ENCODE measurements around the gene SHOC1. TPM values are rescaled to one million over a fixed set of nuclear protein-coding genes. Genes with fewer than 3 reads are reported as not detected.

SHOC1 gene
- total and polyA plus RNA-seq, 2 of the 4 experiments (the other 2 are of a cell fraction), result 0.03 TPM; not detected in 1

DNA sequence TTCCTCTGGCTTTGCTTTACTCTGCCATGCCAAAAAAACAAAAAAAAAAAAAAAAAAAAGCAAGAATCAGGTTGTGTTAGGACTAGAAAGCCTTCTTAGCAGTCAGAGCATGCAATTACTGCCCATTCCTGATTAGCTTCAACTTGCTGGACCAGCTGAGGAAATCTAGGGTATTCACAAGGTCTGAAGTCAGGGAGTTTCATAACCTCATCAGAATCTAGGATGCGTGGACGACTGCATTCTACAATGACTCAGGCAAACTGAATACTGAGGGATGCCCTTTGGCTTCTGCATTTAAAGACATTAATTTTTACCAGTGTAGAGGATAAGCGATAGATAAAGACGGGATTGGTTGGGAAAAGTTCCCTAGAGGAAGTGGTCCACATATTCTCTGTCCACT, 39.2 kb upstream of the SHOC1 start:
- no CpG with 5 or more reads among the region's 4 CpGs for WGBS, 2 experiments (ENCODE audit: extremely low coverage in 2 of 2, insufficient read length in 1 of 2)
- BruUV-seq (replicated peaks), result no TSS peak
- TF ChIP-seq NFE2L2 (IDR thresholded peaks at IDR 0.05; ENCODE audit: low read depth, low read length) (peak; percentile 36; the same call in 1 of the 2 replicates), RFX5 (IDR thresholded peaks at IDR 0.05; ENCODE audit: low read depth, low read length) (no peak), CEBPB (IDR thresholded peaks at IDR 0.05; ENCODE audit: low read depth, low read length) (0 out of 2 replicates have a peak, but pooled peaks have one; percentile 17), POLR2A (IDR thresholded peaks at IDR 0.05; ENCODE audit: low read depth, low read length) (no peak), FOS (IDR thresholded peaks at IDR 0.05; ENCODE audit: low read depth, low read length) (0 out of 2 replicates have a peak, but pooled peaks have one; percentile 6), CHD1 (IDR thresholded peaks at IDR 0.05; ENCODE audit: low read depth, low read length) (no peak)
- TF ChIP-seq, protein P1, sequence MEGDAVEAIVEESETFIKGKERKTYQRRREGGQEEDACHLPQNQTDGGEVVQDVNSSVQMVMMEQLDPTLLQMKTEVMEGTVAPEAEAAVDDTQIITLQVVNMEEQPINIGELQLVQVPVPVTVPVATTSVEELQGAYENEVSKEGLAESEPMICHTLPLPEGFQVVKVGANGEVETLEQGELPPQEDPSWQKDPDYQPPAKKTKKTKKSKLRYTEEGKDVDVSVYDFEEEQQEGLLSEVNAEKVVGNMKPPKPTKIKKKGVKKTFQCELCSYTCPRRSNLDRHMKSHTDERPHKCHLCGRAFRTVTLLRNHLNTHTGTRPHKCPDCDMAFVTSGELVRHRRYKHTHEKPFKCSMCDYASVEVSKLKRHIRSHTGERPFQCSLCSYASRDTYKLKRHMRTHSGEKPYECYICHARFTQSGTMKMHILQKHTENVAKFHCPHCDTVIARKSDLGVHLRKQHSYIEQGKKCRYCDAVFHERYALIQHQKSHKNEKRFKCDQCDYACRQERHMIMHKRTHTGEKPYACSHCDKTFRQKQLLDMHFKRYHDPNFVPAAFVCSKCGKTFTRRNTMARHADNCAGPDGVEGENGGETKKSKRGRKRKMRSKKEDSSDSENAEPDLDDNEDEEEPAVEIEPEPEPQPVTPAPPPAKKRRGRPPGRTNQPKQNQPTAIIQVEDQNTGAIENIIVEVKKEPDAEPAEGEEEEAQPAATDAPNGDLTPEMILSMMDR (conservative IDR thresholded peaks at IDR 0.05; ENCODE audit: low read depth, low read length), result no peak
- Histone ChIP-seq H3K36me3 (ENCODE audit: control insufficient read depth, insufficient read depth, low read length) (no peaks in the 10 kb centered on the region), H2BK15ac (ENCODE audit: low read depth, low read length) (no peak overlapping the region; the same call in 2 of the 3 replicates), H2BK20ac (ENCODE audit: low read depth, low read length) (no peak overlapping the region; the same call in 1 of the 2 replicates), H3K4me1 (ENCODE audit: control insufficient read depth, insufficient read depth, low read length) (no peaks in the 10 kb centered on the region; the same call in 1 of the 2 replicates), H3K9me3 (ENCODE audit: control insufficient read depth, insufficient read depth, low read length) (no peaks in the 10 kb centered on the region), H3K18ac (ENCODE audit: low read depth, low read length) (no peak overlapping the region), H4K8ac (ENCODE audit: low read depth in 2 of 2, low read length in 2 of 2) (no peak overlapping the region), H4K5ac (ENCODE audit: low read depth, low read length) (no peak overlapping the region), H2AK9ac (replicated peaks; ENCODE audit: low read depth, low read length, poor library complexity) (no peak overlapping the region), H3K4me2 (ENCODE audit: low read depth, low read length) (no peak overlapping the region), H2AK5ac (ENCODE audit: low read depth, low read length) (no peak overlapping the region), H4K91ac (ENCODE audit: insufficient read depth, low read depth, low read length) (no peak overlapping the region; the same call in 1 of the 2 replicates), H4K20me1 (ENCODE audit: insufficient read depth, low read length) (no peaks in the 10 kb centered on the region), H3K9me1 (ENCODE audit: insufficient read depth, low read length) (peaks cover 9% of the 10 kb centered on the region; the same call in 1 of the 2 replicates), H3K14ac (replicated peaks; ENCODE audit: low read depth, low read length) (0 out of 2 replicates have a peak overlapping the region, but pooled peaks have one; percentile 31), H2BK120ac (ENCODE audit: low read depth, low read length) (no peak overlapping the region), H2BK5ac (ENCODE audit: low read depth, low read length, poor library complexity, severe bottlenecking) (no peak overlapping the region), H3K56ac (ENCODE audit: extremely low read depth, insufficient read depth, low read length) (no peak overlapping the region), H3K27me3 (ENCODE audit: control insufficient read depth, insufficient read depth, low read length) (no peaks in the 10 kb centered on the region), H3K9ac (ENCODE audit: low read depth, low read length) (no peak overlapping the region), H3K27ac (ENCODE audit: insufficient read depth, low read length) (no peak overlapping the region), H2AFZ (replicated peaks; ENCODE audit: low read length, poor library complexity) (no peak overlapping the region), H3K23ac (ENCODE audit: low read depth, low read length) (no peak overlapping the region), H3K4me3 (ENCODE audit: insufficient read depth, low read depth, low read length) (no peak overlapping the region), H3K79me1 (ENCODE audit: low read depth in 1 of 2, low read length in 2 of 2) (no peaks in the 10 kb centered on the region), H3K4ac (ENCODE audit: low read depth, low read length) (no peak overlapping the region)
- dilution Hi-C loops (cut with HindIII; ENCODE audit: low sequenced_read_pairs, unreplicated experiment) (no loop called here), in situ Hi-C loops (cut with MboI; ENCODE audit: low sequenced_read_pairs) (no loop called here), intact Hi-C loops (cut with micrococcal nuclease) (no loop called here)
- DNase-seq, result peak; percentile 77
- ChIA-PET POLR2A (ENCODE audit: unreplicated experiment) (no interaction called here), CTCF (no interaction called here)
- ATAC-seq (ENCODE audit: low read depth), result peak; percentile 81

Data from IMR-90 (cell line).